NT2/D1 (cell line): Measurements from ENCODE around the gene CD84.

ENCODE experiments used
- DNase-seq: peaks from one replicate; pipeline ENCODE4 v3.0.0-alpha.2; 2011; ENCODE audit warnings: low read depth, low spot score
- H3K27me3 ChIP-seq: 2 replicates; pipeline ENCODE4 v1.6.0; 2011; ENCODE audit warnings: mild to moderate bottlenecking; ENCODE audit not compliant: insufficient read length, insufficient read depth
- H3K36me3 ChIP-seq: 2 replicates; pipeline ENCODE4 v1.6.1; 2011; ENCODE audit warnings: mild to moderate bottlenecking, low read length, mixed read lengths; ENCODE audit not compliant: insufficient read depth, insufficient read length
- H3K4me1 ChIP-seq: 2 replicates; pipeline ENCODE4 v1.5.1; 2011; ENCODE audit not compliant: insufficient read depth, insufficient read length
- H3K4me3 ChIP-seq: 2 replicates; pipeline ENCODE4 v1.5.1; 2011; ENCODE audit warnings: low read depth; ENCODE audit not compliant: insufficient read length
- H3K9ac ChIP-seq: 2 replicates; pipeline ENCODE4 v1.6.0; 2011; ENCODE audit warnings: low read depth; ENCODE audit not compliant: insufficient read length
- H3K9me3 ChIP-seq: 2 replicates; pipeline ENCODE4 v1.5.1; 2011; ENCODE audit warnings: mild to moderate bottlenecking, low read length; ENCODE audit not compliant: insufficient read depth
- SUZ12 ChIP-seq: IDR thresholded peaks from 2 replicates; pipeline ENCODE4 v1.6.1; 2011; ENCODE audit not compliant: insufficient read length, insufficient read depth; ENCODE audit errors: extremely low read depth
- YY1 ChIP-seq: IDR thresholded peaks from 2 replicates; pipeline ENCODE4 v1.6.1; 2011; ENCODE audit not compliant: insufficient read length, insufficient read depth
- ZNF274 ChIP-seq: IDR thresholded peaks from 2 replicates; pipeline ENCODE4 v1.6.1; 2011; ENCODE audit warnings: mild to moderate bottlenecking, low read depth, low read length

Gene CD84

GRCh38 chr1:160491981-160492380 lies 87.3 kb downstream of the CD84 start:
- Histone ChIP-seq H3K4me3 (no peak overlapping the region), H3K9me3 (no peaks in the 10 kb centered on the region), H3K36me3 (no peaks in the 10 kb centered on the region), H3K4me1 (no peaks in the 10 kb centered on the region), H3K27me3 (no peaks in the 10 kb centered on the region), H3K9ac (no peak overlapping the region)
- TF ChIP-seq ZNF274 (no peak), YY1 (no peak), SUZ12 (no peak)
- no peak for DNase-seq
